ENCODE data around the gene AICDA.

AICDA gene

GRCh38 chr12:8639936-8640335 is 27.3 kb upstream of the AICDA start:
- Histone ChIP-seq H3K4me2 (ENCODE audit: low read length) (no peak overlapping the region), H3K9me3 (ENCODE audit: control insufficient read depth, insufficient read depth, low read length) (no peaks in the 10 kb centered on the region), H4K20me1 (ENCODE audit: control insufficient read depth, insufficient read depth, low read depth, low read length) (no peaks in the 10 kb centered on the region), H3K4me3 (ENCODE audit: low read length) (no peak overlapping the region), H3K27ac (ENCODE audit: low read depth, low read length) (no peak overlapping the region), H3K27me3 (ENCODE audit: control insufficient read depth, low read length) (no peaks in the 10 kb centered on the region), H3F3A (ENCODE audit: control insufficient read depth, insufficient read depth) (peaks cover 21% of the 10 kb centered on the region), H3K79me2 (ENCODE audit: control insufficient read depth, low read length) (no peaks in the 10 kb centered on the region), H3K36me3 (ENCODE audit: control insufficient read depth, low read length) (peaks cover 4% of the 10 kb centered on the region; the same call in 1 of the 2 replicates), H3K4me1 (ENCODE audit: control insufficient read depth, low read length) (peaks cover 40% of the 10 kb centered on the region), H3K9me2 (replicated peaks; ENCODE audit: control insufficient read depth, low read length) (no peaks in the 10 kb centered on the region)
- TF ChIP-seq EZH2phosphoT487 (IDR thresholded peaks at IDR 0.05; ENCODE audit: borderline replicate concordance, low read length): no peak

- H4K20me1 ChIP-seq (ENCODE audit: control insufficient read depth, insufficient read depth, low read depth, low read length): no peaks in the 10 kb centered on the region
- no peaks in the 10 kb centered on the region for H3K36me3 ChIP-seq (ENCODE audit: control insufficient read depth, low read length)
- H3K4me2 ChIP-seq (ENCODE audit: low read length): no peak overlapping the region
- H3K9me2 ChIP-seq (replicated peaks; ENCODE audit: control insufficient read depth, low read length): no peaks in the 10 kb centered on the region
- peaks cover 12% of the 10 kb centered on the region for H3F3A ChIP-seq (ENCODE audit: control insufficient read depth, insufficient read depth)
- no peaks in the 10 kb centered on the region for H3K27me3 ChIP-seq (ENCODE audit: control insufficient read depth, low read length)
- peaks cover 30% of the 10 kb centered on the region for H3K4me1 ChIP-seq (ENCODE audit: control insufficient read depth, low read length)
- no peak overlapping the region for H3K27ac ChIP-seq (ENCODE audit: low read depth, low read length)
- H3K79me2 ChIP-seq (ENCODE audit: control insufficient read depth, low read length): no peaks in the 10 kb centered on the region
- no peak overlapping the region for H3K4me3 ChIP-seq (ENCODE audit: low read length)
- no peaks in the 10 kb centered on the region for H3K9me3 ChIP-seq (ENCODE audit: control insufficient read depth, insufficient read depth, low read length)
- no peak for TF ChIP-seq EZH2phosphoT487 (IDR thresholded peaks at IDR 0.05; ENCODE audit: borderline replicate concordance, low read length)
- TF ChIP-seq CTCF (IDR thresholded peaks at IDR 0.05; ENCODE audit: low read depth, low read length, poor library complexity, severe bottlenecking): no peak
Measured at GRCh38 chr12:8638951-8639350, 26.3 kb upstream of the AICDA start.

- H3K27ac ChIP-seq (ENCODE audit: low read depth, low read length): no peak overlapping the region
Measured at GRCh38 chr12:8637666-8638065, 25.0 kb upstream of the AICDA start.

More at GRCh38 chr12:8637666-8638065, 25.0 kb upstream of the AICDA start:
- H3K4me3 ChIP-seq (ENCODE audit: low read length): no peak overlapping the region
- peak overlapping the region; percentile 4; the same call in 1 of the 2 replicates for H3K4me2 ChIP-seq (ENCODE audit: low read length)
- TF ChIP-seq CTCF (IDR thresholded peaks at IDR 0.05; ENCODE audit: low read depth, low read length, poor library complexity, severe bottlenecking): no peak
- TF ChIP-seq EZH2phosphoT487 (IDR thresholded peaks at IDR 0.05; ENCODE audit: borderline replicate concordance, low read length): no peak
- H3K27me3 ChIP-seq (ENCODE audit: control insufficient read depth, low read length): no peaks in the 10 kb centered on the region
- H3K9me3 ChIP-seq (ENCODE audit: control insufficient read depth, insufficient read depth, low read length): no peaks in the 10 kb centered on the region
- no peaks in the 10 kb centered on the region for H3K36me3 ChIP-seq (ENCODE audit: control insufficient read depth, low read length)
- H3K9me2 ChIP-seq (replicated peaks; ENCODE audit: control insufficient read depth, low read length): no peaks in the 10 kb centered on the region
- no peaks in the 10 kb centered on the region for H4K20me1 ChIP-seq (ENCODE audit: control insufficient read depth, insufficient read depth, low read depth, low read length)
- H3K79me2 ChIP-seq (ENCODE audit: control insufficient read depth, low read length): no peaks in the 10 kb centered on the region
- H3K4me1 ChIP-seq (ENCODE audit: control insufficient read depth, low read length): peaks cover 24% of the 10 kb centered on the region
- H3F3A ChIP-seq (ENCODE audit: control insufficient read depth, insufficient read depth): 0 out of 2 replicates have a peak, but pooled peaks cover 7% of the 10 kb centered on the region

Measured in DOHH2 (cell line).